Measurements from ENCODE around the gene CHRNG. TPM values are rescaled to one million over a fixed set of nuclear protein-coding genes. Genes with fewer than 3 reads are reported as not detected.
A peak's percentile ranks its signal among the peaks of the same experiment; 100 is the strongest.
"Not testable (repeated sequence)": the region's sequence is repeated elsewhere in the genome, so short reads cannot be mapped to it uniquely, and the experiment has no call there.

Gene CHRNG
- total RNA-seq, 1 donor from 2014 or later, result not detected

GRCh38 chr2:232527905-232528470, 11.5 kb upstream of the CHRNG start:
- no peak for DNase-seq (ENCODE audit: low spot score)

GRCh38 chr2:232528746-232529460, 10.6 kb upstream of the CHRNG start:
- DNase-seq (ENCODE audit: low spot score), result no peak

- no peak for DNase-seq (ENCODE audit: low spot score)
Measured at GRCh38 chr2:232529806-232530547, 9.5 kb upstream of the CHRNG start.

- DNase-seq (ENCODE audit: low spot score), result no peak
Measured at GRCh38 chr2:232530626-232531260, 8.7 kb upstream of the CHRNG start.

GRCh38 chr2:232532419-232532818, 7.1 kb upstream of the CHRNG start:
- peak; percentile 43 for DNase-seq (ENCODE audit: low spot score)

- not testable (repeated sequence) for DNase-seq (ENCODE audit: low spot score)
Measured at GRCh38 chr2:232532821-232533220, 6.7 kb upstream of the CHRNG start.

- DNase-seq (ENCODE audit: low spot score), result peak; percentile 73
Measured at GRCh38 chr2:232533944-232534710, 5.4 kb upstream of the CHRNG start.

GRCh38 chr2:232534940-232535651, 4.4 kb upstream of the CHRNG start:
- peak; percentile 80 for DNase-seq (ENCODE audit: low spot score)

- peak; percentile 53 for DNase-seq (ENCODE audit: low spot score)
Measured at GRCh38 chr2:232535761-232536530, 3.5 kb upstream of the CHRNG start.

GRCh38 chr2:232537079-232537478, 2.4 kb upstream of the CHRNG start:
- DNase-seq (ENCODE audit: low spot score), result peak; percentile 78

GRCh38 chr2:232537499-232537898, 2.0 kb upstream of the CHRNG start:
- DNase-seq (ENCODE audit: low spot score), result peak; percentile 65

GRCh38 chr2:232538671-232539070, 821 bp upstream of the CHRNG start:
- peak; percentile 47 for DNase-seq (ENCODE audit: low spot score)

GRCh38 chr2:232540441-232541041, 1.0 kb downstream of the CHRNG start:
- peak; percentile 83 for DNase-seq (ENCODE audit: low spot score)

GRCh38 chr2:232541195-232541960, 1.9 kb downstream of the CHRNG start:
- peak; percentile 83 for DNase-seq (ENCODE audit: low spot score)

- DNase-seq (ENCODE audit: low spot score), result peak; percentile 83
Measured at GRCh38 chr2:232541961-232542714, 2.6 kb downstream of the CHRNG start.

- DNase-seq (ENCODE audit: low spot score), result peak; percentile 72
Measured at GRCh38 chr2:232542715-232543467, 3.4 kb downstream of the CHRNG start.

- DNase-seq (ENCODE audit: low spot score), result no peak
Measured at GRCh38 chr2:232543491-232543890, 4.0 kb downstream of the CHRNG start.
